SK-N-MC (cell line): ENCODE measurements around the gene NEK9.
A peak's percentile ranks its signal among the peaks of the same experiment; 100 is the strongest.

Experiments
- DNase-seq: peaks from one replicate; pipeline ENCODE4 v3.0.0-alpha.2; 2011; ENCODE audit warnings: low read depth, low spot score
- H3K27ac ChIP-seq: fragments of 200-600 bp; sonication (generic); 2 replicates; pipeline ENCODE4 v1.5.1; 2016; ENCODE audit warnings: mixed run types
- H3K36me3 ChIP-seq: fragments of 200-600 bp; sonication (generic); 2 replicates; pipeline ENCODE4 v1.6.1; 2017; ENCODE audit warnings: antibody characterized with exemption, low read length, mixed read lengths; ENCODE audit not compliant: insufficient read depth
- H3K4me3 ChIP-seq: fragments of 200-600 bp; sonication (generic); 2 replicates; pipeline ENCODE4 v1.5.1; 2016
- H3K9ac ChIP-seq: fragments of 200-600 bp; sonication (generic); 2 replicates; pipeline ENCODE4 v1.8.0; 2017; ENCODE audit warnings: mixed run types, mixed read lengths; ENCODE audit not compliant: insufficient read length
- H3K9me3 ChIP-seq: fragments of 200-600 bp; sonication (generic); 2 replicates; pipeline ENCODE4 v1.6.1; 2017; ENCODE audit warnings: low read depth, mild to moderate bottlenecking, antibody characterized with exemption, low read length, moderate library complexity, mixed read lengths
- EZH2 ChIP-seq: fragments of 200-600 bp; sonication (generic); IDR thresholded peaks from one replicate; pipeline ENCODE4 v1.6.1; 2017; ENCODE audit warnings: antibody characterized with exemption
- FOXP2 ChIP-seq: optimal IDR thresholded peaks from 2 replicates; pipeline ENCODE3; 2011; ENCODE audit warnings: mild to moderate bottlenecking, moderate library complexity; ENCODE audit not compliant: insufficient read depth; ENCODE audit errors: extremely low read length, control extremely low read depth
- POLR2AphosphoS5 ChIP-seq: IDR thresholded peaks from 2 replicates; pipeline ENCODE4 v1.6.1; 2012; ENCODE audit warnings: mild to moderate bottlenecking, low read depth, low read length, borderline replicate concordance

Gene NEK9

DNA sequence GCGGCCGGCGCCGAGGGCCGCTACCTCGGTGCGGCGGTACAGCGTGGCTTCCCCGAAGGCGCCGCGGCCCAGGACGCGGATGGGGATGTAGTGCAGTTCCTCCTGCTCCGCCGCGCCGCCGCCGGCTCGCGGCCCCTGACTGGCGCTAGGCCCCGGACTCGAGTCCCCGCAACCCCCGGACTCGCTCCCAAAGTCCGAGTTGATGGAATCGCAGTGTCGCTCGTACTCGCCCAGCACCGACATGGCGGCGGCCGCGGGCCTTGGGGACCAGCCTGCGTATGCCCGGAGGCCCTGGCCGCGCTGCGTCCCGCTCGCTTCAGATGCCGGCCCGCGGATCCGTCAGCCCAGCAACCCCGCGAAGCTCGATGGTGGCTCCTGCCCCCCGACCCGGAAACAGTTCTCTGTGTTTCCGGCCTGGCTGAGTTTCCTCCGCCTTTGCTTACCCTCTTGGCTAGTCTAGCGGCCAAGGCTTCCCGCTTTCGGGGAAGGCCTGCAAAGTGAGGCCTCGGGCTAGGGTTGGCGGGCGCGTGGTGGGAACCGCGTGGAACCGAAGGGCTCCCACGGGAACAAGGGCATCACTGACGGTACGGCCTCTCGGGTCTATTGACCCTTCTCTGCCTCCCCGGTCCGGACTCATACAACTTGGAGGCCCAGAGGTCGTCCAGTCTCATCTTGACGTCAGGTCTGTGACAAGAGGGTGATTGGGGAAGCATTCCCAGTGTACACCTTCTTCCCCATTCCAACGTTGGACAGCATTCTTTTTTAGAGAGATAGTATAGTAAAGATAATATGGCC is at the start of gene NEK9:
NEK9 (minus strand) TSS at position 370 of the 795 bp plus-strand sequence; CDS start at position 243, 127 bp downstream.
- H3K27ac ChIP-seq, result peak within 1 kb of the TSS; percentile 65

GRCh38 chr14:75176142-75176820 is 49.4 kb upstream of the NEK9 start, which contains the start of gene TMED10:
Gene TMED10 (minus strand): TSS chr14:75176612. CDS start chr14:75176579, 33 bp downstream.
- Histone ChIP-seq H3K36me3 (no peaks in the 10 kb centered on the region; the same call in 1 of the 2 replicates), H3K27ac (peak within 1 kb of the TSS; percentile 98), H3K9ac (peak within 1 kb of the TSS; percentile 94), H3K4me3 (peak within 1 kb of the TSS; percentile 91), H3K9me3 (no peaks in the 10 kb centered on the region)
- DNase-seq, result no peak
- TF ChIP-seq POLR2AphosphoS5, result peak; percentile 58; the same call in 1 of the 2 replicates
- TF ChIP-seq FOXP2, result no peak

More for the DNA sequence above, at the start of gene NEK9:
- Histone ChIP-seq H3K9me3 (no peaks in the 10 kb centered on the region), H3K4me3 (peak within 1 kb of the TSS; percentile 80), H3K36me3 (peaks cover 14% of the 10 kb centered on the region), H3K9ac (peak within 1 kb of the TSS; percentile 89)
- no peak for TF ChIP-seq FOXP2
- TF ChIP-seq POLR2AphosphoS5, result peak; percentile 56; the same call in 1 of the 2 replicates
- TF ChIP-seq EZH2, result no peak
- DNase-seq, result no peak

DNA sequence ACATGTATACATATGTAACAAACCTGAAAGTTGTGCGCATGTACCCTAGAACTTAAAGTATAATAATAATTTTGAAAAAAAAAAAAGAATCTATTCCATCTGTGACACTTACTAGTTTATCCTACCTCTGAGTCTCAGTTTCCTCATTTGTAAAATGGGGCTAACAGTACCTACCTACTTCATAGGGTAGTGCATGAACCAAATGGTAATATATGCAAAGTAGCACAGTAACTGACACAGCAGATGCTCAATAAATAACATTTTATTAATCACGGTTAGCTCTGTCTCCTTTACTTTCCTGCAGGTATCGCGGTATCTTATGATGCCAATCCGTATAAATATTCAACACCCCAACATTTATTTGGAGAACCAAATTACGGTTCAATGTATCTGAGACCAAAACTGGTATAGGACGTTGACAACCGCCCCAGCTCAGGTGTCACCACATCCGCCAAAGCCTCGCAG is 48.9 kb upstream of the NEK9 start:
- H3K36me3 ChIP-seq, result no peaks in the 10 kb centered on the region; the same call in 1 of the 2 replicates
- peak overlapping the region; percentile 94 for H3K9ac ChIP-seq
- TF ChIP-seq EZH2 (no peak), FOXP2 (no peak), POLR2AphosphoS5 (no peak)
- H3K9me3 ChIP-seq, result no peaks in the 10 kb centered on the region
- peak overlapping the region; percentile 91 for H3K4me3 ChIP-seq
- no peak for DNase-seq
- peak overlapping the region; percentile 98 for H3K27ac ChIP-seq

DNA sequence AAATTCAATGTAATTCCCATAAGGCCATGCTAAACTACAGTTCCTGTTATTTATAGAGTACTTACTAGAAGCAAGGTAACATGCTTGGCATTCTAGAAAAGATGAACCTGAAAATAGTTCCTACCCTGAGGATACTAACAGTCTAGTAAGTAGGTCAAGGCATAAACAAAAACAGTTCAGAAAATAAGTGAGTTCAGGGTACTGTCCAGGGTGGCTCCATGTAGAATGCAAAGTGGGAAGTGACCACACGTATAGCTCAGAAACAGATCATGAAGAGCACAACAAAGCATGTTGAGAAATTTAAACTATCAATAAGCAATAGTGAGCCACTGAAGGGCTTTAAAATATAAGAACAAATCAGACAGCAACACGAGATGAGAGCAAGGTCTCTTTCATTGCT is 47.2 kb upstream of the NEK9 start:
- no peaks in the 10 kb centered on the region; the same call in 1 of the 2 replicates for H3K36me3 ChIP-seq
- no peak for DNase-seq
- H3K9ac ChIP-seq, result no peak overlapping the region
- no peaks in the 10 kb centered on the region for H3K9me3 ChIP-seq
- H3K4me3 ChIP-seq, result peak overlapping the region; percentile 14; the same call in 1 of the 2 replicates
- TF ChIP-seq POLR2AphosphoS5 (no peak), FOXP2 (no peak), EZH2 (no peak)
- no peak overlapping the region for H3K27ac ChIP-seq

DNA sequence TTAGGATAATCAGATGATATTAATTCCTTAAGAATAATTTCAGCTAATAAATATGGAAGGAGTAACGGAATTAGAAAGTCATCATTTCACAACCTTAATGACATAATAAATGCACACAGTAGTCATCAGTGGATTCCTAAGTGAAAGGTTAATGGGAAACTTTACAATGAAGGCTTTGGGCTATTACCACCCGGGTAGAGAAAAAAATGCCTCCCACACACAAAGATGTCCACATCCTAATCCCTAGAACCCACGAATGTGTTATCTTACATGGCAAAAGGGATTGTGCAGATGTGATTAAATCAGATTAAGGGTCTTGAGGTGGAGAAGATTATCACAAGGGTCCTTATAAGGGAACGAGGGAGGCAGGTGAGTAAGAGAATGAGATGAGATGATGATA is 43.9 kb upstream of the NEK9 start:
- Histone ChIP-seq H3K36me3 (no peaks in the 10 kb centered on the region; the same call in 1 of the 2 replicates), H3K9ac (no peak overlapping the region), H3K9me3 (no peaks in the 10 kb centered on the region), H3K27ac (no peak overlapping the region), H3K4me3 (no peak overlapping the region)
- DNase-seq, result no peak
- TF ChIP-seq EZH2 (no peak), POLR2AphosphoS5 (no peak), FOXP2 (no peak)

- no peaks in the 10 kb centered on the region for H3K9me3 ChIP-seq
- H3K4me3 ChIP-seq, result no peak overlapping the region
- no peak overlapping the region for H3K27ac ChIP-seq
- no peak for TF ChIP-seq EZH2
- TF ChIP-seq FOXP2, result no peak
- TF ChIP-seq POLR2AphosphoS5, result no peak
- no peaks in the 10 kb centered on the region; the same call in 1 of the 2 replicates for H3K36me3 ChIP-seq
- no peak for DNase-seq
- no peak overlapping the region for H3K9ac ChIP-seq
Observed at GRCh38 chr14:75168586-75169335, 41.9 kb upstream of the NEK9 start.

GRCh38 chr14:75167325-75167724 is 40.5 kb upstream of the NEK9 start:
- TF ChIP-seq EZH2 (no peak), FOXP2 (no peak), POLR2AphosphoS5 (no peak)
- no peaks in the 10 kb centered on the region; the same call in 1 of the 2 replicates for H3K36me3 ChIP-seq
- DNase-seq, result no peak
- H3K27ac ChIP-seq, result no peak overlapping the region
- no peaks in the 10 kb centered on the region for H3K9me3 ChIP-seq
- no peak overlapping the region for H3K9ac ChIP-seq
- no peak overlapping the region for H3K4me3 ChIP-seq

DNA sequence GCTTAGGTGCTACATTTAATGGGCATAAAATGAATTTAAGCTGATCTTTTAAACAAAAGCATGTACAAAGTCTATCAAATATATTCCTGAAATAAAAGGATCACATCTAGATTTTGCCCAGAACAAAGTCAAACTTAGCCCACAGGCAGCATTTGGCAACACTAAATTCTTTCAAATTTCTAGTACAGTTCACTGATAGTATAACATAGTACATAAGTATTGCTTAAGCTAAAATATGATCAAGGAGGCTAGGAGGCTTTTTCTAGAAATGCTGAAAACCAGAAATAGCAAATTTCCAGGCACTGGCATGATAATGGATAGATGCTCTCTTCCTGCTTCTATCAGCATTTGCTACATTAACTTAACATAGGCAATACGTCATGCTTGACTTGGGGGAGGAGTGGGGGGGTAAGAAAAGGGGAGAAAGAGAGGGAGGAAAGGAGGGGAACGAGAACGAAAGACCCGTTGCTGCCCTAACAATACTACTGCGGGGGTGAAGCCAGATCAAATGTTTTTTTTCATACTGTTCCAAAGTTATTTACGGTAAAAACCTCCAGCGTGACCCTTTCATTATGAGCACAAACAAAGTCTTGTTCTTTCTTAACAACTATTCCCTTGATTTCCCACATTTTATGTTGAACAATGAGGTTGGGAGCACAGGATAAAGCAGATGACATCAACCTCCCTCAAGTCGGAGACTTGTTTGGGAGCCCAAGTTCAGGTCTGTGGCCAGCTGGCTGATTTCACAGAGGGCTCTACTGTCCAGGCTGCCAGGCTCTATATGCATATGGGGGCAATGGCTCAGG is 38.9 kb upstream of the NEK9 start:
- TF ChIP-seq POLR2AphosphoS5 (no peak), FOXP2 (no peak), EZH2 (no peak)
- Histone ChIP-seq H3K9me3 (no peaks in the 10 kb centered on the region), H3K4me3 (0 out of 2 replicates have a peak overlapping the region, but pooled peaks have one; percentile 15), H3K9ac (no peak overlapping the region), H3K36me3 (no peaks in the 10 kb centered on the region), H3K27ac (peak overlapping the region; percentile 69)
- no peak for DNase-seq
